ENCODE results near the gene VANGL2.

Gene VANGL2

GRCh38 chr1:160465123-160465522, 64.8 kb downstream of the VANGL2 start:
- DNase-seq, result no peak

- DNase-seq, result peak; percentile 67 to 78
Measured at GRCh38 chr1:160466961-160467360, 66.6 kb downstream of the VANGL2 start.

GRCh38 chr1:160467576-160467975, 67.2 kb downstream of the VANGL2 start:
- peak; percentile 12 to 18 for DNase-seq

- no peak for DNase-seq
Measured at GRCh38 chr1:160471253-160471652, 70.9 kb downstream of the VANGL2 start.

- no peak for DNase-seq
Measured at GRCh38 chr1:160472112-160472511, 71.7 kb downstream of the VANGL2 start.

- peak; percentile 15 to 38 for DNase-seq
Measured at GRCh38 chr1:160474392-160475242, 74.3 kb downstream of the VANGL2 start.

Data from inflammatory macrophage treated with lipopolysaccharide for 1 hour (primary cell).